OCI-LY7 (cell line): ENCODE measurements around the gene MUC20. TPM values are rescaled to one million over a fixed set of nuclear protein-coding genes. Genes with fewer than 3 reads are reported as not detected.
"Not testable (repeated sequence)": the region's sequence is repeated elsewhere in the genome, so short reads cannot be mapped to it uniquely, and the experiment has no call there.

Source experiments
- BruUV-seq: library from RNA; stranded (reverse); fragments of 400-500 nt; replicated peaks from 2 replicates; lab custom pipeline; 2021; lab: Mats Ljungman, UMichigan
- CTCF ChIA-PET: fragments of 300-600 bp; sonication (Branson Sonifier 250); formaldehyde crosslinking; loops from one replicate; lab custom pipeline; 2022; ENCODE audit warnings: antibody characterized with exemption; ENCODE audit not compliant: unreplicated experiment; lab: Charles Lee
- POLR2A ChIA-PET: fragments of 300-600 bp; sonication (Branson Sonifier 250); formaldehyde crosslinking; loops from one replicate; lab custom pipeline; 2022; ENCODE audit warnings: antibody characterized with exemption; lab: Charles Lee
- DNase-seq: peaks from one replicate; pipeline ENCODE4 v3.0.0-alpha.2; 2015; ENCODE audit warnings: low spot score
- H2AFZ ChIP-seq: fragments of 200-600 bp; sonication (generic), shearing (Covaris generic); 2 replicates; pipeline ENCODE4 v1.6.1; 2014; ENCODE audit warnings: mild to moderate bottlenecking, antibody characterized with exemption, low read length, moderate library complexity
- H3K27ac ChIP-seq: fragments of 200-600 bp; sonication (generic); 2 replicates; pipeline ENCODE4 v1.5.1; 2014; ENCODE audit warnings: mixed run types, low read depth, mild to moderate bottlenecking, moderate library complexity, low read length, inconsistent platforms; ENCODE audit not compliant: poor library complexity, severe bottlenecking
- H3K36me3 ChIP-seq: fragments of 200-600 bp; sonication (generic); 2 replicates; pipeline ENCODE4 v1.6.1; 2014; ENCODE audit warnings: mild to moderate bottlenecking, antibody characterized with exemption, low read length, moderate library complexity, mixed read lengths; ENCODE audit not compliant: insufficient read depth
- H3K4me1 ChIP-seq: fragments of 200-600 bp; sonication (generic); 2 replicates; pipeline ENCODE4 v1.5.1; 2014; ENCODE audit warnings: mild to moderate bottlenecking, low read length; ENCODE audit not compliant: insufficient read depth, poor library complexity, severe bottlenecking
- H3K4me2 ChIP-seq: fragments of 200-600 bp; sonication (generic); 2 replicates; pipeline ENCODE4 v1.6.1; 2014; ENCODE audit warnings: mild to moderate bottlenecking, low read length
- H3K4me3 ChIP-seq: fragments of 200-600 bp; sonication (generic); 2 replicates; pipeline ENCODE4 v1.5.1; 2014; ENCODE audit warnings: mild to moderate bottlenecking, low read depth, low read length; ENCODE audit not compliant: poor library complexity, severe bottlenecking
- H3K79me2 ChIP-seq: fragments of 200-600 bp; sonication (generic); 2 replicates; pipeline ENCODE4 v1.6.1; 2016; ENCODE audit warnings: low read depth, mild to moderate bottlenecking, low read length, moderate library complexity, mixed read lengths; ENCODE audit not compliant: insufficient read depth
- H3K9me2 ChIP-seq: fragments of 200-600 bp; sonication (generic); 2 replicates; pipeline ENCODE4 v1.6.1; 2016; ENCODE audit warnings: mild to moderate bottlenecking, low read length, mixed read lengths; ENCODE audit not compliant: insufficient read depth
- H3K9me3 ChIP-seq: fragments of 200-600 bp; sonication (generic); 2 replicates; pipeline ENCODE4 v1.6.1; 2014; ENCODE audit warnings: mild to moderate bottlenecking, mixed run types, low read length, mixed read lengths
- H4K20me1 ChIP-seq: fragments of 200-600 bp; sonication (generic); 2 replicates; pipeline ENCODE4 v1.6.1; 2014; ENCODE audit warnings: mild to moderate bottlenecking, antibody characterized with exemption, low read length, moderate library complexity, mixed read lengths; ENCODE audit not compliant: insufficient read depth
- EZH2phosphoT487 ChIP-seq: fragments of 200-600 bp; sonication (generic); IDR thresholded peaks from 2 replicates; pipeline ENCODE4 v1.6.1; 2018; ENCODE audit warnings: low read depth, borderline replicate concordance, mild to moderate bottlenecking, mixed run types, antibody characterized with exemption, low read length, moderate library complexity, mixed read lengths
- intact Hi-C: fragments of 100-400 bp; cut with micrococcal nuclease; formaldehyde crosslinking; loops from one replicate; pipeline ENCODE4 v1.10.0; 2022; ENCODE audit not compliant: unreplicated experiment
- total RNA-seq, 2 experiments: library from RNA; depleted of rRNA in 1 of 2; stranded (reverse); fragments of >200 nt in 1 of 2; shearing (Covaris generic) in 1 of 2; gene quantifications; 2 replicates each; pipeline ENCODE4 v1.2.3, GENCODE V29; 2014 to 2022
- TF ChIP-seq, protein P1 (sequence below): fragments of 200-600 bp; sonication (generic); conservative IDR thresholded peaks from 2 replicates; pipeline ENCODE4 v1.5.1; 2014; ENCODE audit warnings: mild to moderate bottlenecking, antibody characterized with exemption, low read length, moderate library complexity, mixed read lengths

MUC20 gene
- total RNA-seq, 2 experiments from 2014 or later, result 0.40 to 1.1 TPM

DNA sequence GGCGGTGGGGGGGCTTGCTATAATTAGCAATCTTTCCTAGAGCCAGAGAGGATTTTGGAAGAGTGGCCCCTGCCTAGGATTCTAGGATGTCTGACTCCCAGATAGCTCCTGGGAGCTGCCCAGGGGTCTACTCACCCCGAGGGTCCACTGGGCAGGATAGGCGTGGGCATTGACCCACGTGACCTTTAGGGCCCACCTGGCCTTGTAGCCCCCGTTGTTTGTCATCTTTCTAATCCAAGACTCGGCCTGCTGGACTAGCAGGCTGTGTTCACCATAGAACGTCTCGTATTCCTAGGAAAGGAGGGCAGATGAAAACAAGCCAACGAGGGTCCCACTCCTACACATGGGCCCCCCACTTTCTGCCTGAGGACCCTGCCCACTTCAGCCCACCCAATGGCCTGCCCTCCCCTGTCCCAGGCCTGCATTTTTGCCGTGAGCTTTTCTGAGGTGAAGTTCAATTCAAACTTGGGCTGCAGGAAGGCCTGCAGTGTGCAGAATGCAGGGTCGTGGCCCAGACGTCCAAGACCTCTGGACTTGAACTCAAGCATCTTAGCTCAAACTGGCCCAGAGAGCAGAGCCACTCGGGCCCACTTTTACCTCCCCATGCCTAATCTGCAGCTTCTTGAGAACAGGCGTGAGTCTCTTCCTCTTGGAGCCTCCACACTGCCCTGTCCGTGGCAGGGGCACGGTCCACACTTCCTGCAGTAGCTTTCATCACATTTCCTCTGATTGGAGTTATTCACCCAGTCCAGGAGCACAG is 49.5 kb downstream of the MUC20 start:
- no TSS peak for BruUV-seq
- ChIA-PET POLR2A (no interaction called here), CTCF (no interaction called here)
- Histone ChIP-seq H2AFZ (no peak overlapping the region), H3K9me2 (no peaks in the 10 kb centered on the region), H4K20me1 (no peaks in the 10 kb centered on the region), H3K4me3 (no peak overlapping the region), H3K79me2 (no peaks in the 10 kb centered on the region), H3K36me3 (no peaks in the 10 kb centered on the region), H3K4me2 (no peak overlapping the region), H3K4me1 (no peaks in the 10 kb centered on the region), H3K27ac (no peak overlapping the region), H3K9me3 (no peaks in the 10 kb centered on the region)
- intact Hi-C loops, result no loop called here
- TF ChIP-seq, protein P1, sequence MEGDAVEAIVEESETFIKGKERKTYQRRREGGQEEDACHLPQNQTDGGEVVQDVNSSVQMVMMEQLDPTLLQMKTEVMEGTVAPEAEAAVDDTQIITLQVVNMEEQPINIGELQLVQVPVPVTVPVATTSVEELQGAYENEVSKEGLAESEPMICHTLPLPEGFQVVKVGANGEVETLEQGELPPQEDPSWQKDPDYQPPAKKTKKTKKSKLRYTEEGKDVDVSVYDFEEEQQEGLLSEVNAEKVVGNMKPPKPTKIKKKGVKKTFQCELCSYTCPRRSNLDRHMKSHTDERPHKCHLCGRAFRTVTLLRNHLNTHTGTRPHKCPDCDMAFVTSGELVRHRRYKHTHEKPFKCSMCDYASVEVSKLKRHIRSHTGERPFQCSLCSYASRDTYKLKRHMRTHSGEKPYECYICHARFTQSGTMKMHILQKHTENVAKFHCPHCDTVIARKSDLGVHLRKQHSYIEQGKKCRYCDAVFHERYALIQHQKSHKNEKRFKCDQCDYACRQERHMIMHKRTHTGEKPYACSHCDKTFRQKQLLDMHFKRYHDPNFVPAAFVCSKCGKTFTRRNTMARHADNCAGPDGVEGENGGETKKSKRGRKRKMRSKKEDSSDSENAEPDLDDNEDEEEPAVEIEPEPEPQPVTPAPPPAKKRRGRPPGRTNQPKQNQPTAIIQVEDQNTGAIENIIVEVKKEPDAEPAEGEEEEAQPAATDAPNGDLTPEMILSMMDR, result no peak
- no peak for TF ChIP-seq EZH2phosphoT487
- no peak for DNase-seq

DNA sequence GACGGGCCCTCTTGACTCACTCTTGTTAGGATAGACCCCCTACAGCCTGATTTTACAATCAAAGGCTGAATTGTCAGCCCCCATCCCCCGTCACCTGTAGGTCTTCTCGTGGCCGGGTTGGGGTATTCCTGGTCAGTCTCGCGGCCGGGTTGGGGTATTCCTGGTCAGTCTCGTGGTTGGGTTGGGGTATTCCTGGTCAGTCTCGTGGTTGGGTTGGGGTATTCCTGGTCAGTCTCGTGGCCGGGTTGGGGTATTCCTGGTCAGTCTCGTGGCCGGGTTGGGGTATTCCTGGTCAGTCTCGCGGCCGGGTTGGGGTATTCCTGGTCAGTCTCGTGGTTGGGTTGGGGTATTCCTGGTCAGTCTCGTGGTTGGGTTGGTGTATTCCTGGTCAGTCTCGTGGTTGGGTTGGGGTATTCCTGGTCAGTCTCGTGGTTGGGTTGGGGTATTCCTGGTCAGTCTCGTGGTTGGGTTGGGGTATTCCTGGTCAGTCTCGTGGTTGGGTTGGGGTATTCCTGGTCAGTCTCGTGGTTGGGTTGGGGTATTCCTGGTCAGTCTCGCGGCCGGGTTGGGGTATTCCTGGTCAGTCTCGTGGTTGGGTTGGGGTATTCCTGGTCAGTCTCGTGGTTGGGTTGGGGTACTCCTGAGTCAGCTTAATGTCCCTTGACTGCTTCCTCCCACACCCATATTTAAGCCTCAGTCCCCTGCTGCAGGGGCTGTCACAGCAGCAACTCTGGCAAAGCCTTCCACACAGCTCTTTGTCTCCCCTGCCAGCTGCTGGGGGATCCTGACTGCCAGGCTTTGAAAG is 50.3 kb downstream of the MUC20 start:
- H3K36me3 ChIP-seq, H3K79me2 ChIP-seq, BruUV-seq, H3K27ac ChIP-seq, H3K9me2 ChIP-seq, DNase-seq, H3K4me3 ChIP-seq, H4K20me1 ChIP-seq, H3K9me3 ChIP-seq, CTCF ChIA-PET, POLR2A ChIA-PET, H3K4me2 ChIP-seq, intact Hi-C loops, H2AFZ ChIP-seq, H3K4me1 ChIP-seq: not testable (repeated sequence)

DNA sequence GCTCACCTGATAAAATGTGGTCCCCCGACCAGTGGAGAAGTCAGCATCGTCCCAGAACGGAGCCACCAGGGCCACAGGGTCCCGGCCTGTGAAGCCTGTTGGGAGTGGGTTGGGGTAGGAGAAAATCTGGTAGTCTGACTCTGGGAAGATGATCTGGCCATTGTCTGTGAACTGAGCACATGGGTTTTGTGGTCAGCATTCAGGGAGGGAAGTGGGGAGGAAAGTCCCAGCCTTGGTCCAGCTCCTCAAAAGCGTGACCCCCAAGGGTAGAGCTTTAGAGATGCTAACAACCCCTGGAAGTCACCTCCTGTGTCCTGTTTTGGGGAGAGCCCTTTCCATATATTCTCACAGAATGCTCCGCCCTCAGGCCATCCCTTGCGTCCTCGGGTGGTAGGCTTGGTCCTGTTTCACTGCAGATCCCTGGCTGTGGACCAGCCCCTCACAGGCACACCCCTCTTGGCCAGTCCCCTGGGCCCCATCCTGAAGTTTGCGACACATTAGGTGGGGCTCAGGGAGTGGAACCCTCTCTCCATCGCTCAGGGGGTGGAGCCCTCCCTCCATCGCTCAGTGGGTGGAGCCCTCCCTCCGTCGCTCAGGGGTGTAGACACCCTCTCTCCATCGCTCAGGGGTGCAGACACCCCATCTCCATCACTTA is 51.0 kb downstream of the MUC20 start:
- BruUV-seq, result no TSS peak
- H3K27ac ChIP-seq, result no peak overlapping the region
- no peaks in the 10 kb centered on the region for H3K4me1 ChIP-seq
- no peaks in the 10 kb centered on the region for H3K9me2 ChIP-seq
- H3K79me2 ChIP-seq, result no peaks in the 10 kb centered on the region
- no peak for DNase-seq
- no peak overlapping the region for H3K4me3 ChIP-seq
- TF ChIP-seq EZH2phosphoT487, result no peak
- TF ChIP-seq, protein P1, result no peak
- intact Hi-C loops, result no loop called here
- H3K9me3 ChIP-seq, result no peaks in the 10 kb centered on the region
- ChIA-PET CTCF (no interaction called here), POLR2A (no interaction called here)
- no peak overlapping the region for H2AFZ ChIP-seq
- H3K36me3 ChIP-seq, result no peaks in the 10 kb centered on the region
- no peaks in the 10 kb centered on the region for H4K20me1 ChIP-seq
- H3K4me2 ChIP-seq, result no peak overlapping the region
